ENCODE measurements around the gene ST6GAL1.
"Not testable (repeated sequence)": the region's sequence is repeated elsewhere in the genome, so short reads cannot be mapped to it uniquely, and the experiment has no call there.

- TF ChIP-seq CTCF, POLR2AphosphoS5, POLR2A (IDR thresholded peaks at IDR 0.05): not testable (repeated sequence)
These were observed 23.8 kb downstream of the ST6GAL1 start for GRCh38 chr3:186953992-186954699.
